Adrenal gland (tissue), 5 donors: ENCODE measurements around the gene RIPPLY1.

Experiments used
- POLR2A ChIP-seq, 2 donors: fragments of 450-650 bp; IDR thresholded peaks; one replicate each; pipeline ENCODE4 v1.6.1; 2017; ENCODE audit warnings: antibody characterized with exemption in 2 of 2, mild to moderate bottlenecking in 2 of 2, moderate library complexity in 1 of 2
- TF ChIP-seq, protein P1 (sequence below), 6 experiments: fragments of 450-650 bp in 4 of 6; fragments of 200-600 bp in 2 of 6; sonication (generic) in 1 of 6; IDR thresholded peaks; 1 replicate in 5 of 6; 2 replicates in 1 of 6; pipeline versions ENCODE4 v1.5.1 to v1.8.0; 2016 to 2021; ENCODE audit warnings: antibody characterized with exemption in 6 of 6, mild to moderate bottlenecking in 2 of 6, moderate library complexity in 1 of 6
- donor health status: DM: no; HTN: no; CAD: no.

GRCh38 chrX:106906361-106906760 is 3.2 kb upstream of the RIPPLY1 start:
- TF ChIP-seq, protein P1, sequence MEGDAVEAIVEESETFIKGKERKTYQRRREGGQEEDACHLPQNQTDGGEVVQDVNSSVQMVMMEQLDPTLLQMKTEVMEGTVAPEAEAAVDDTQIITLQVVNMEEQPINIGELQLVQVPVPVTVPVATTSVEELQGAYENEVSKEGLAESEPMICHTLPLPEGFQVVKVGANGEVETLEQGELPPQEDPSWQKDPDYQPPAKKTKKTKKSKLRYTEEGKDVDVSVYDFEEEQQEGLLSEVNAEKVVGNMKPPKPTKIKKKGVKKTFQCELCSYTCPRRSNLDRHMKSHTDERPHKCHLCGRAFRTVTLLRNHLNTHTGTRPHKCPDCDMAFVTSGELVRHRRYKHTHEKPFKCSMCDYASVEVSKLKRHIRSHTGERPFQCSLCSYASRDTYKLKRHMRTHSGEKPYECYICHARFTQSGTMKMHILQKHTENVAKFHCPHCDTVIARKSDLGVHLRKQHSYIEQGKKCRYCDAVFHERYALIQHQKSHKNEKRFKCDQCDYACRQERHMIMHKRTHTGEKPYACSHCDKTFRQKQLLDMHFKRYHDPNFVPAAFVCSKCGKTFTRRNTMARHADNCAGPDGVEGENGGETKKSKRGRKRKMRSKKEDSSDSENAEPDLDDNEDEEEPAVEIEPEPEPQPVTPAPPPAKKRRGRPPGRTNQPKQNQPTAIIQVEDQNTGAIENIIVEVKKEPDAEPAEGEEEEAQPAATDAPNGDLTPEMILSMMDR (IDR thresholded peaks at IDR 0.05), result no peak
- no peak for TF ChIP-seq POLR2A (IDR thresholded peaks at IDR 0.05)
